A549 (cell line): ENCODE measurements around the gene INHBA. TPM values are rescaled to one million over a fixed set of nuclear protein-coding genes. Genes with fewer than 3 reads are reported as not detected.

Experiments used
- ATAC-seq, 2 experiments: fragments of 200-7000 bp in 1 of 2; fragments of >200 bp in 1 of 2; cut with Nextera tagmentation in 1 of 2; cut with Tn5 transposase in 1 of 2; 3 replicates each; pipeline versions ENCODE4 v1.8.0 to v1.9.1; 2018 to 2020; ENCODE audit warnings: mild to moderate bottlenecking in 1 of 2, moderate library complexity in 1 of 2
- CTCF ChIA-PET: fragments of 300-600 bp; sonication (Branson Sonifier 250); formaldehyde crosslinking; extraction: SDS; loops from one replicate; lab custom pipeline; 2021; ENCODE audit warnings: antibody characterized with exemption, inconsistent platforms; lab: Yijun Ruan, JAX
- POLR2A ChIA-PET: fragments of 350-600 bp; formaldehyde crosslinking; extraction: SDS; loops from one replicate; lab custom pipeline; 2021; ENCODE audit warnings: antibody characterized with exemption, inconsistent platforms; lab: Yijun Ruan, JAX
- DNase-seq, 2 experiments: peaks; one replicate each; pipeline versions ENCODE4 v3.0.0 to v3.0.0-alpha.2; 2011 to 2016; ENCODE audit warnings: low read depth in 1 of 2, low spot score in 1 of 2
- FAIRE-seq: peaks from 2 replicates; lab custom pipeline; 2011; peaks lifted over from hg19 to GRCh38; lab: Jason Lieb, UNC
- H3K27ac ChIP-seq, 2 experiments: fragments of >200 bp; sonication (Bioruptor Twin); formaldehyde crosslinking; 3 replicates each; pipeline ENCODE4 v1.5.1; 2016 to 2017
- H3K4me1 ChIP-seq: fragments of >200 bp; sonication (Bioruptor Twin); formaldehyde crosslinking; 3 replicates; pipeline ENCODE4 v1.6.1; 2016
- H3K4me2 ChIP-seq: fragments of >200 bp; sonication (Bioruptor Twin); formaldehyde crosslinking; 3 replicates; pipeline ENCODE4 v1.6.1; 2016
- H3K4me3 ChIP-seq: fragments of >200 bp; sonication (Bioruptor Twin); formaldehyde crosslinking; 3 replicates; pipeline ENCODE4 v1.5.1; 2016
- H3K9me3 ChIP-seq: fragments of >200 bp; sonication (Bioruptor Twin); formaldehyde crosslinking; 3 replicates; pipeline ENCODE4 v1.6.1; 2016
- BHLHE40 ChIP-seq: IDR thresholded peaks from 2 replicates; pipeline ENCODE4 v1.6.1; 2012; ENCODE audit warnings: low read depth, low read length, inconsistent platforms
- CEBPB ChIP-seq, 2 experiments: fragments of >200 bp in 1 of 2; sonication (Bioruptor Twin) in 1 of 2; formaldehyde crosslinking in 1 of 2; IDR thresholded peaks; 2 replicates each; pipeline ENCODE4 v1.6.1; 2012 to 2016
- EHMT2 ChIP-seq: fragments of 200-600 bp; sonication (generic); IDR thresholded peaks from 2 replicates; pipeline ENCODE4 v1.6.1; 2016; ENCODE audit warnings: antibody characterized with exemption, low read depth, mild to moderate bottlenecking, moderate library complexity
- FOSL2 ChIP-seq, 2 experiments: fragments of 450-650 bp in 1 of 2; fragments of >200 bp in 1 of 2; sonication (Bioruptor Twin) in 1 of 2; formaldehyde crosslinking; IDR thresholded peaks; 2 replicates each; pipeline versions ENCODE4 v1.5.0 to v1.6.1; 2016 to 2020; ENCODE audit warnings: mild to moderate bottlenecking in 1 of 2, moderate library complexity in 1 of 2
- FOXS1 ChIP-seq: fragments of 250-450 bp; sonication (Bioruptor Pico); IDR thresholded peaks from 2 replicates; pipeline ENCODE4 v1.5.0; 2020; ENCODE audit warnings: mild to moderate bottlenecking, moderate library complexity
- HOXA7 ChIP-seq: fragments of 250-450 bp; sonication (Bioruptor Pico); IDR thresholded peaks from 2 replicates; pipeline ENCODE4 v1.5.0; 2020; ENCODE audit warnings: mild to moderate bottlenecking, moderate library complexity
- HOXB13 ChIP-seq: fragments of 250-450 bp; sonication (Bioruptor Pico); IDR thresholded peaks from 2 replicates; pipeline ENCODE4 v1.5.0; 2020; ENCODE audit warnings: low read depth, mild to moderate bottlenecking, moderate library complexity
- JUN ChIP-seq, 2 experiments: fragments of >200 bp; sonication (Bioruptor Twin); formaldehyde crosslinking; IDR thresholded peaks; 2 replicates in 1 of 2; 3 replicates in 1 of 2; pipeline ENCODE4 v1.6.1; 2016 to 2017
- KDM1A ChIP-seq: fragments of 200-600 bp; sonication (generic); IDR thresholded peaks from 2 replicates; pipeline ENCODE4 v1.6.1; 2016; ENCODE audit warnings: low read depth, mild to moderate bottlenecking
- KDM5A ChIP-seq: fragments of 200-600 bp; sonication (generic); IDR thresholded peaks from 2 replicates; pipeline ENCODE4 v1.6.1; 2016; ENCODE audit warnings: antibody characterized with exemption, mild to moderate bottlenecking
- MAZ ChIP-seq: fragments of 150-350 bp; IDR thresholded peaks from 2 replicates; pipeline ENCODE4 v1.6.1; 2014; ENCODE audit warnings: antibody characterized with exemption, low read depth, low read length, borderline replicate concordance
- PHF8 ChIP-seq: fragments of 200-600 bp; sonication (generic); IDR thresholded peaks from 2 replicates; pipeline ENCODE4 v1.6.1; 2016; ENCODE audit warnings: low read depth, mild to moderate bottlenecking, antibody characterized with exemption, moderate library complexity, borderline replicate concordance
- POLR2AphosphoS2 ChIP-seq: conservative IDR thresholded peaks from 2 replicates; pipeline ENCODE4 v1.6.1; 2012; ENCODE audit warnings: low read length, improper control_type of control experiment, inconsistent platforms
- RARB ChIP-seq: fragments of 250-450 bp; sonication (Bioruptor Pico); IDR thresholded peaks from 2 replicates; pipeline ENCODE4 v1.8.0; 2021; ENCODE audit warnings: mild to moderate bottlenecking, moderate library complexity
- RFX5 ChIP-seq: fragments of 450-650 bp; IDR thresholded peaks from 2 replicates; pipeline ENCODE4 v1.7.1; 2014; ENCODE audit warnings: antibody characterized with exemption, mild to moderate bottlenecking, moderate library complexity
- TFCP2L1 ChIP-seq: fragments of 250-450 bp; sonication (Bioruptor Pico); IDR thresholded peaks from 2 replicates; pipeline ENCODE4 v1.5.0; 2021; ENCODE audit warnings: mild to moderate bottlenecking
- ZNF302 ChIP-seq: fragments of 250-450 bp; sonication (Bioruptor Pico); IDR thresholded peaks from 2 replicates; pipeline ENCODE4 v1.9.0; 2021; ENCODE audit warnings: inconsistent platforms, mild to moderate bottlenecking, moderate library complexity
- WGBS: methylation state at CpG from one replicate; pipeline ENCODE4 v1.1.6; 2017; ENCODE audit errors: missing lambda C conversion rate; 5-methylcytosine and 5-hydroxymethylcytosine counted together
- polyA plus RNA-seq, 4 experiments: library from polyadenylated mRNA; depleted of rRNA in 3 of 4; stranded (reverse); fragments of >200 nt; fragmentation: RNase III in 1 of 4; extraction: RNeasy Plus Mini Kit Qiagen cat#74134 plus additional on column Dnase treatment in 1 of 4; gene quantifications; 2 replicates in 3 of 4; 3 replicates in 1 of 4; pipeline ENCODE4 v1.2.3, GENCODE V29; 2011 to 2017
- TF ChIP-seq, protein P1 (sequence below): fragments of >200 bp; sonication (Bioruptor Twin); formaldehyde crosslinking; IDR thresholded peaks from 3 replicates; pipeline ENCODE4 v1.5.1; 2016
- TF ChIP-seq, protein P2 (sequence below): fragments of >200 bp; sonication (Bioruptor Twin); formaldehyde crosslinking; IDR thresholded peaks from 2 replicates; pipeline ENCODE4 v1.6.1; 2016
- TF ChIP-seq, protein P3 (sequence below): fragments of 150-350 bp; IDR thresholded peaks from 2 replicates; pipeline ENCODE4 v1.6.1; 2014; ENCODE audit warnings: low read depth, mild to moderate bottlenecking, low read length
- TF ChIP-seq, protein P4 (sequence below): fragments of 250-450 bp; sonication (Bioruptor Pico); IDR thresholded peaks from 2 replicates; pipeline ENCODE4 v1.5.0; 2021; ENCODE audit warnings: mild to moderate bottlenecking, moderate library complexity, borderline replicate concordance
- TF ChIP-seq, protein P5 (sequence below): IDR thresholded peaks from 2 replicates; pipeline ENCODE4 v1.6.1; 2012; ENCODE audit warnings: low read depth, borderline replicate concordance

The INHBA gene
- polyA plus RNA-seq, 2 of the 4 experiments (the other 2 are of a cell fraction), result 0.13 to 0.23 TPM

DNA sequence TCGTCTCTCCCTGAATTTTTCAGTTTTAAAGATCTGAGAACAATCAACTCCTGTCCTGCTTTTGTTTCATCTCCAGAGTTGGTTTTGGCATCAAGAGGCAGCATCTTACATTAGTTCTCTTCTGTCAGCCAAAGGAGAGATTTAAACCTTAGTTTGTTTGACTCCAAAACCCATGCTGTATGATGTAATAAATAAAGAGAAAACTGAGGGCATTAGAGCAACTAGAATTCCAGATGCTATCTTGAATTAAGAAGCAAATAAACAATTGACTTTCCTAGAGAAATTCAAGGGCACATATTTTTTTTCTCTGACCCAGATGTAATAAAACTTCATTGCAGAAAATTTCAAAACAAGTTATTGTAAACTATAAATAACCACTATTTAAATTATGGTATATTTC is 54.4 kb downstream of the INHBA start:
- Histone ChIP-seq H3K4me2 (no peak overlapping the region), H3K27ac (no peak overlapping the region), H3K9me3 (no peaks in the 10 kb centered on the region), H3K4me1 (no peaks in the 10 kb centered on the region), H3K4me3 (no peak overlapping the region)
- ATAC-seq, result no peak
- FAIRE-seq, result no peak
- WGBS, result 3% methylated on average over 1 of the region's 1 CpG
- DNase-seq, result no peak
- ChIA-PET CTCF (no interaction called here), POLR2A (no interaction called here)
- TF ChIP-seq, protein P1, sequence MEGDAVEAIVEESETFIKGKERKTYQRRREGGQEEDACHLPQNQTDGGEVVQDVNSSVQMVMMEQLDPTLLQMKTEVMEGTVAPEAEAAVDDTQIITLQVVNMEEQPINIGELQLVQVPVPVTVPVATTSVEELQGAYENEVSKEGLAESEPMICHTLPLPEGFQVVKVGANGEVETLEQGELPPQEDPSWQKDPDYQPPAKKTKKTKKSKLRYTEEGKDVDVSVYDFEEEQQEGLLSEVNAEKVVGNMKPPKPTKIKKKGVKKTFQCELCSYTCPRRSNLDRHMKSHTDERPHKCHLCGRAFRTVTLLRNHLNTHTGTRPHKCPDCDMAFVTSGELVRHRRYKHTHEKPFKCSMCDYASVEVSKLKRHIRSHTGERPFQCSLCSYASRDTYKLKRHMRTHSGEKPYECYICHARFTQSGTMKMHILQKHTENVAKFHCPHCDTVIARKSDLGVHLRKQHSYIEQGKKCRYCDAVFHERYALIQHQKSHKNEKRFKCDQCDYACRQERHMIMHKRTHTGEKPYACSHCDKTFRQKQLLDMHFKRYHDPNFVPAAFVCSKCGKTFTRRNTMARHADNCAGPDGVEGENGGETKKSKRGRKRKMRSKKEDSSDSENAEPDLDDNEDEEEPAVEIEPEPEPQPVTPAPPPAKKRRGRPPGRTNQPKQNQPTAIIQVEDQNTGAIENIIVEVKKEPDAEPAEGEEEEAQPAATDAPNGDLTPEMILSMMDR, result no peak
- TF ChIP-seq JUN (IDR thresholded peaks at IDR 0.05) (no peak), KDM1A (no peak), HOXA7 (CRISPR knock-in tag) (no peak), KDM5A (no peak)
- TF ChIP-seq, protein P2, sequence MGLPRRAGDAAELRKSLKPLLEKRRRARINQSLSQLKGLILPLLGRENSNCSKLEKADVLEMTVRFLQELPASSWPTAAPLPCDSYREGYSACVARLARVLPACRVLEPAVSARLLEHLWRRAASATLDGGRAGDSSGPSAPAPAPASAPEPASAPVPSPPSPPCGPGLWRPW, result no peak
- TF ChIP-seq, protein P3, sequence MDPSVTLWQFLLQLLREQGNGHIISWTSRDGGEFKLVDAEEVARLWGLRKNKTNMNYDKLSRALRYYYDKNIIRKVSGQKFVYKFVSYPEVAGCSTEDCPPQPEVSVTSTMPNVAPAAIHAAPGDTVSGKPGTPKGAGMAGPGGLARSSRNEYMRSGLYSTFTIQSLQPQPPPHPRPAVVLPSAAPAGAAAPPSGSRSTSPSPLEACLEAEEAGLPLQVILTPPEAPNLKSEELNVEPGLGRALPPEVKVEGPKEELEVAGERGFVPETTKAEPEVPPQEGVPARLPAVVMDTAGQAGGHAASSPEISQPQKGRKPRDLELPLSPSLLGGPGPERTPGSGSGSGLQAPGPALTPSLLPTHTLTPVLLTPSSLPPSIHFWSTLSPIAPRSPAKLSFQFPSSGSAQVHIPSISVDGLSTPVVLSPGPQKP, result no peak

DNA sequence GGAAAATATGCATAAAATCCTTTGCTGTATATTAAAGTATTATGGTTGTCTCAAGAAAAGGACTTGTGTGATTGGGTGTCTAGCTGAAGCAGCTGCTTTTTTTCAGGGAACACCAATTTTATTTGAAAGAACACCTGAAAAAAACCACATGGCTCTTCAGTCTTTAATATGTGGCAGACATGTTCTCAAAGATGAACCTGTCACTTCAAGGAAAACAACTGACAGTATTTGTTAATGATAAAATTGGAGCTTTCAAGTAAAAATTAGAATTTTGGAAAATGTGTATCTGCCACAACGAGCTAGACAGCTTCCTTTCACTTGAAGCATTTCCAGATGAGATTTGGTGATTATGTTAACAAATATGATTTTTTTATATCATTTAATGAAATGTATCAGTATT is 59.3 kb downstream of the INHBA start:
- Histone ChIP-seq H3K4me1 (no peaks in the 10 kb centered on the region), H3K4me3 (no peak overlapping the region), H3K9me3 (no peaks in the 10 kb centered on the region), H3K27ac (no peak overlapping the region), H3K4me2 (no peak overlapping the region)
- DNase-seq (no peak), FAIRE-seq (no peak), ATAC-seq (no peak)
- TF ChIP-seq RFX5 (no peak), BHLHE40 (no peak), FOXS1 (CRISPR knock-in tag) (no peak), MAZ (no peak), POLR2AphosphoS2 (no peak), PHF8 (no peak), HOXA7 (CRISPR knock-in tag) (no peak), CEBPB (IDR thresholded peaks at IDR 0.05) (no peak), RARB (CRISPR knock-in tag) (no peak), EHMT2 (no peak), FOSL2 (IDR thresholded peaks at IDR 0.05) (no peak), FOSL2 (CRISPR knock-in tag; IDR thresholded peaks at IDR 0.05) (no peak), TFCP2L1 (CRISPR knock-in tag) (no peak), HOXB13 (CRISPR knock-in tag) (no peak), ZNF302 (CRISPR knock-in tag) (no peak)
- TF ChIP-seq, protein P4, sequence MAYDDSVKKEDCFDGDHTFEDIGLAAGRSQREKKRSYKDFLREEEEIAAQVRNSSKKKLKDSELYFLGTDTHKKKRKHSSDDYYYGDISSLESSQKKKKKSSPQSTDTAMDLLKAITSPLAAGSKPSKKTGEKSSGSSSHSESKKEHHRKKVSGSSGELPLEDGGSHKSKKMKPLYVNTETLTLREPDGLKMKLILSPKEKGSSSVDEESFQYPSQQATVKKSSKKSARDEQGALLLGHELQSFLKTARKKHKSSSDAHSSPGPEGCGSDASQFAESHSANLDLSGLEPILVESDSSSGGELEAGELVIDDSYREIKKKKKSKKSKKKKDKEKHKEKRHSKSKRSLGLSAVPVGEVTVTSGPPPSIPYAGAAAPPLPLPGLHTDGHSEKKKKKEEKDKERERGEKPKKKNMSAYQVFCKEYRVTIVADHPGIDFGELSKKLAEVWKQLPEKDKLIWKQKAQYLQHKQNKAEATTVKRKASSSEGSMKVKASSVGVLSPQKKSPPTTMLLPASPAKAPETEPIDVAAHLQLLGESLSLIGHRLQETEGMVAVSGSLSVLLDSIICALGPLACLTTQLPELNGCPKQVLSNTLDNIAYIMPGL (CRISPR knock-in tag), result no peak
- TF ChIP-seq, protein P5, sequence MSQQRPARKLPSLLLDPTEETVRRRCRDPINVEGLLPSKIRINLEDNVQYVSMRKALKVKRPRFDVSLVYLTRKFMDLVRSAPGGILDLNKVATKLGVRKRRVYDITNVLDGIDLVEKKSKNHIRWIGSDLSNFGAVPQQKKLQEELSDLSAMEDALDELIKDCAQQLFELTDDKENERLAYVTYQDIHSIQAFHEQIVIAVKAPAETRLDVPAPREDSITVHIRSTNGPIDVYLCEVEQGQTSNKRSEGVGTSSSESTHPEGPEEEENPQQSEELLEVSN, result no peak
- TF ChIP-seq, protein P3, result no peak
- TF ChIP-seq, protein P2, result no peak
- ChIA-PET POLR2A (no interaction called here), CTCF (interaction anchor here (1.0 kb wide), 1 partner anchor 53 kb away, joined by 3 read pairs; no protein-coding TSS in a partner anchor)
- WGBS, result 5% methylated on average over 1 of the region's 1 CpG
